ENCODE data around the gene DEPDC5.

The DEPDC5 gene

GRCh38 chr22:31818481-31819392, 64.9 kb downstream of the DEPDC5 start:
- no peak for TF ChIP-seq FOXP2 (optimal IDR thresholded peaks at IDR 0.05; ENCODE audit: borderline replicate concordance, extremely low read depth, extremely low read length, insufficient read depth)
- no peak for TF ChIP-seq SIN3A (IDR thresholded peaks at IDR 0.05; ENCODE audit: borderline replicate concordance, insufficient read depth, low read length)
- TF ChIP-seq TAF1 (IDR thresholded peaks at IDR 0.05; ENCODE audit: borderline replicate concordance, insufficient read depth, low read length): no peak
- no peak for TF ChIP-seq REST (IDR thresholded peaks at IDR 0.05; ENCODE audit: insufficient read depth in 1 of 2, low read depth in 2 of 2, low read length in 2 of 2)
- no peak for TF ChIP-seq POLR2AphosphoS5 (IDR thresholded peaks at IDR 0.05; ENCODE audit: low read depth, low read length)

GRCh38 chr22:31820655-31821054, 66.8 kb downstream of the DEPDC5 start:
- TF ChIP-seq SIN3A (IDR thresholded peaks at IDR 0.05; ENCODE audit: borderline replicate concordance, insufficient read depth, low read length) (no peak), POLR2AphosphoS5 (IDR thresholded peaks at IDR 0.05; ENCODE audit: low read depth, low read length) (no peak), FOXP2 (optimal IDR thresholded peaks at IDR 0.05; ENCODE audit: borderline replicate concordance, extremely low read depth, extremely low read length, insufficient read depth) (no peak), TAF1 (IDR thresholded peaks at IDR 0.05; ENCODE audit: borderline replicate concordance, insufficient read depth, low read length) (no peak), REST (IDR thresholded peaks at IDR 0.05; ENCODE audit: insufficient read depth in 1 of 2, low read depth in 2 of 2, low read length in 2 of 2) (no peak)

- TF ChIP-seq SIN3A (IDR thresholded peaks at IDR 0.05; ENCODE audit: borderline replicate concordance, insufficient read depth, low read length) (no peak), POLR2AphosphoS5 (IDR thresholded peaks at IDR 0.05; ENCODE audit: low read depth, low read length) (no peak), FOXP2 (optimal IDR thresholded peaks at IDR 0.05; ENCODE audit: borderline replicate concordance, extremely low read depth, extremely low read length, insufficient read depth) (no peak), TAF1 (IDR thresholded peaks at IDR 0.05; ENCODE audit: borderline replicate concordance, insufficient read depth, low read length) (no peak), REST (IDR thresholded peaks at IDR 0.05; ENCODE audit: insufficient read depth in 1 of 2, low read depth in 2 of 2, low read length in 2 of 2) (no peak)
Observed at GRCh38 chr22:31821572-31821971, 67.8 kb downstream of the DEPDC5 start.

- TF ChIP-seq FOXP2 (optimal IDR thresholded peaks at IDR 0.05; ENCODE audit: borderline replicate concordance, extremely low read depth, extremely low read length, insufficient read depth) (no peak), REST (IDR thresholded peaks at IDR 0.05; ENCODE audit: insufficient read depth in 1 of 2, low read depth in 2 of 2, low read length in 2 of 2) (no peak), SIN3A (IDR thresholded peaks at IDR 0.05; ENCODE audit: borderline replicate concordance, insufficient read depth, low read length) (no peak), TAF1 (IDR thresholded peaks at IDR 0.05; ENCODE audit: borderline replicate concordance, insufficient read depth, low read length) (no peak), POLR2AphosphoS5 (IDR thresholded peaks at IDR 0.05; ENCODE audit: low read depth, low read length) (no peak)
Observed at GRCh38 chr22:31822523-31822922, 68.7 kb downstream of the DEPDC5 start.
